NOMO-1 treated with dmso at 0.1 percent for 144 hours (cell line): ENCODE results near the gene ARMC2.
A peak's percentile ranks its signal among the peaks of the same experiment; 100 is the strongest.

Experiments
- DNase-seq: peaks from one replicate; lab custom pipeline; 2025; ENCODE audit not compliant: unreplicated experiment; lab: John Stamatoyannopoulos, UW

ARMC2 gene

DNA sequence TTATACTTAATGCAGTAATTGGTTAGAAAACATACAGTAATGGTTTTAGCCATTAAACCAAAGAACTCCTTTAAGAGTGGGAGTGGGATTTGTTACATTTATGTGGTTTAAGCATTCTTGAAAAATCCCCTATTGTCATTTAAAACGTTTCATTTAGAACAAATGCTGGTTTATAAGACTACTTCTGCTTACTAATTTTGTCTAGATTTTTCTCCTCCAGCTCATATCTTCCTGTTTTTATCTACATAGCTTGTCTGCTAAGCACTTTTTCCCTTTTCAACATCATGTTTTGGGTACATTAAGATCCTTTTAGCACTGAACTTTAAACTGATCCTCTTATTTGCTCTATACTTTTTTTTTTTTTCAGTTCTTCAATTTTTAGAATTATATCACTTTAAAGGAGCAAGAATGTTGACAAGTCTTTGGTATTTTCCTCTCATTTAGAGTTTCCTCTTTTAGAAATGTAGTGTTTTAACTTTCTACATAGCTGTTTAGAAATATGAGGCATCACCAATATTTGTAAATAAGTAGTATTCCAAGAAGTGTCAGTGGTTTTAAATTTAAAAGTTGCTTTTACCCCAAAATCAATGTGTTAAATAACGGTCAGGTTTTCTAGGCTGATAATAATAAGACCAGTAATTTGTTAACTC, 165.6 kb downstream of the ARMC2 start:
- DNase-seq = peak; percentile 35

DNA sequence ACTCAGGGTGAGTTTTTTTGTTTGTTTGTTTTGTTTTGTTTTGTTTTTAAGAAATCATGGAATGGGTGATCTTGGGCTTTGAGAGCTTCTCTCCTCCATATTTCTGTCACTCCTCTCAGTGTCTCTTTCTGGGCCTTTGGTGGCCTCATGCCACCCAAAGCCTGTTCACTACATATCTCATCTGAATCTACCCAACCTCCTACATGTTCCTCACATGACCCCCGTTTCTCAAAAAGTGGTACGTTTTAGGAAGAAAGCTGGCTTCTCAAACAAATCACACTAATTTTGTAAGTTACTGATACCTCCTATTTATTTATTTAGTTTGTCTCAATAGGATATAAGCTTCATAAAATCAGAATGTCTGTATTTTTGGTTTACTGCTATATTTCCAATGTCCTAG, 166.4 kb downstream of the ARMC2 start:
- DNase-seq = no peak

DNA sequence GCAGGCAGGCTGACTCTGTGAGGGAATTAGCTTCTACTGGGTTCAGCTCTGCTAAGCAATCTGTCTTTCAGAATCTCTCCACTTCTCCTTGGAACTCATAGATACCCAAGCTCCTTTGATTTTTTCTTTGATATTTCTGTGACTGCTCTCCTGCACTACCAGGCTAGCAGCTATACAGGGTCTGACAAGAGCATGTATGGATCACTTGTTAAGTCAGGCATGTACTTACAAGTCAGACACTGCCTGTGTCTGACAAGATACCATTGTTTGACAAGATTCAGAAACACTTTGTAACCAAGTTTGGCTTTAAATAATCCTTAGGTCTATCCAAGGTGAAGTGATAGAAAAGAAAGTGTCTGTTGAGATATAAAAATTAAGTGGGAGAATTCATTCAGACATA, 167.0 kb downstream of the ARMC2 start:
- no peak for DNase-seq

DNA sequence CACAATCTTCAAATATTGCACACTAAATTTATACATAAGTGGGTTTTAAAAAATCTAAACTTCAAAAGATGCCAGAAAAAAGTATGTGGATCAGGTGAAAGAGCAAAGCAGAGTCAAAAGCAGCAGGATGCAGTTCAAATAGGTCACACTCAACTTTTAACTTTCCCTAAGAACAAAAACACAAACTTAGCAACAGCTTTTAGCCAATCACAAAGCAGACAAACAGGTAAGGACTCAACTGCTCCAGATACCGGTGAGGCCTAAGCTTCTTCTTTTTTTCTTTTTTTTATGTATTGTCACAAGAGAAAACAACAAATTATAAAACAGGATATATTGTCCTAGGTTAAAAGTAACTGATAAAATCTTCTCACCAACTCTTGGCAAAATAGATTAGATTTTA, 171.7 kb downstream of the ARMC2 start:
- no peak for DNase-seq

GRCh38 chr6:109021870-109022269, 173.6 kb downstream of the ARMC2 start:
- DNase-seq = no peak

DNA sequence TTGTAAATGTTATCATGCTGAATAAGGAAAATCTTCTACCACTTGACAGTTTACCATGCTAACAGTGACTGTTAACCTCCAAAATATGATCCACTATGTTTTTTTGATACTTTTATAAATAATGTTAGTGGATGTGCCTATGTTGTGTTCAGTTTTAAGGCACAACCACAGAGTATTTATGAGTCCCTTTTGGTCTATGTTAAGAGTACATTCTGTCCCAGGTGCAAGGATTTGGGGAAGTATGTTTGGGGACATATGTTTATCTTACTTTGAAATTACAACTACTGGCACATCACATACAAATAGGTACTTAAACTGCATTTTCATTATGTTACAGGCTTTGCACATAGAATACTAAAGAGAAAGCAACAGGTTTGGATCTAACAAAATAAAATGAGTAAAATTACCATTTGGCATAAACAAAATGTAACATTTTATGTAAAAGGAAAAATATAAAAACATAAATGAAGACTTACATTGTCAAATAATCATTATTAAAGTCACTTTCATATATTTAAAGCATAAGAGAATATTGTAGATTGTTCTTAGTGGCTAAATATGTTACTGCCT, 175.2 kb downstream of the ARMC2 start:
- no peak for DNase-seq
